Astrocyte (in vitro differentiated cells and primary cell): ENCODE results near the gene ATP5PF.

Source experiments
- CTCF ChIP-seq: IDR thresholded peaks from 2 replicates; pipeline ENCODE4 v1.5.1; 2011; ENCODE audit warnings: low read depth, mild to moderate bottlenecking, inconsistent platforms, low read length, moderate library complexity; ENCODE audit not compliant: insufficient read depth
- EZH2 ChIP-seq: IDR thresholded peaks from 2 replicates; pipeline ENCODE4 v1.6.1; 2012; ENCODE audit warnings: mild to moderate bottlenecking, low read length, inconsistent platforms; ENCODE audit not compliant: insufficient read depth

GRCh38 chr21:25735646-25736597 is 1.2 kb upstream of the ATP5PF start:
- TF ChIP-seq CTCF (no peak), EZH2 (no peak)
